ENCODE data around the gene KCNG2.
"Not testable (repeated sequence)": the region's sequence is repeated elsewhere in the genome, so short reads cannot be mapped to it uniquely, and the experiment has no call there.

KCNG2 gene, protein sequence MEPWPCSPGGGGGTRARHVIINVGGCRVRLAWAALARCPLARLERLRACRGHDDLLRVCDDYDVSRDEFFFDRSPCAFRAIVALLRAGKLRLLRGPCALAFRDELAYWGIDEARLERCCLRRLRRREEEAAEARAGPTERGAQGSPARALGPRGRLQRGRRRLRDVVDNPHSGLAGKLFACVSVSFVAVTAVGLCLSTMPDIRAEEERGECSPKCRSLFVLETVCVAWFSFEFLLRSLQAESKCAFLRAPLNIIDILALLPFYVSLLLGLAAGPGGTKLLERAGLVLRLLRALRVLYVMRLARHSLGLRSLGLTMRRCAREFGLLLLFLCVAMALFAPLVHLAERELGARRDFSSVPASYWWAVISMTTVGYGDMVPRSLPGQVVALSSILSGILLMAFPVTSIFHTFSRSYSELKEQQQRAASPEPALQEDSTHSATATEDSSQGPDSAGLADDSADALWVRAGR

DNA sequence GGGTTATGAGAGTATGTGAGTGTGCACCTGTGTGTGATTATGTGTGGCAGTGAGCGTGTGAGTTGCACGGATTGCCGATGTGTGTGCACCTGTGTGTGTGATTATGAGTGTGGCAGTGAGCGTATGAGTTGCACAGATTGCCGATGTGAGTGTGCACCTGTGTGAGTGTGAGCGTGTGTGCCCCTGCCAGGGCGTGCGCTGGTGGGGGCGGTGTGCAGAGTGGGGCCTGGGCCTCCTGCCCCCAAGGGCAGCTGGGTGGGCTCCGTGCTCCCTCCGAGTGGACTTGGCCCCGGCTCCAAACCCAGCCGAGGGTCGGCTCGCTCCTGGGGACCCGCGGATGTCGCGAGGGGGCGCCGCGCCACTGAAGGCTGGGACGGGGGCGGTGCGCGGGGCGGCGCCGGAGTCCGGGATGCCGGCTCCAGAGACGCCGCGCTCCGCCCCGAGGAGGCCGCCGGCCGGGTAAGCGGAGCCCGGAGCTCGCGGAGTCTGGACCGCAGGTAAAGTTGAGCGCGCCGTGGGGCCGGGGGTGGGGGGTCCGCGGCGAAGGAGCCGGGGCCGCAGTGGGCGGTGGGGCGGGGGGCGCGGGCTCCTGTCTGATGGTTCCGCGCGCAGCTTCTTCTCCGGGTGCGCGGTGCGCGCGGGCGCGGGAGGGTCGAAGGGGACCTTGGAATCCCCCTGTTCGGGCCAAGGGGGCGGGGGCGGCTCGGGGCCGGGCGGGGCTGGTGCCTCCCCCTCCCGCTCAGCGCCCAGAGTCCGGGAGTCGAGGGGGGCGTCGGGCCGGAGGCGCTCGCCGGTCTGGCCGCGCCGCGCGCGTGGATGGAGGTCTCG is at the start of gene KCNG2:
Gene KCNG2, plus strand, starts transcription at position 421 of the 828 bp plus-strand sequence. CDS start 65,730 bp downstream, outside the sequence.
- no peak for DNase-seq (ENCODE audit: low read depth)
- H3K4me3 ChIP-seq (ENCODE audit: low read depth, low read length) = peak within 1 kb of the TSS; percentile 22

DNA sequence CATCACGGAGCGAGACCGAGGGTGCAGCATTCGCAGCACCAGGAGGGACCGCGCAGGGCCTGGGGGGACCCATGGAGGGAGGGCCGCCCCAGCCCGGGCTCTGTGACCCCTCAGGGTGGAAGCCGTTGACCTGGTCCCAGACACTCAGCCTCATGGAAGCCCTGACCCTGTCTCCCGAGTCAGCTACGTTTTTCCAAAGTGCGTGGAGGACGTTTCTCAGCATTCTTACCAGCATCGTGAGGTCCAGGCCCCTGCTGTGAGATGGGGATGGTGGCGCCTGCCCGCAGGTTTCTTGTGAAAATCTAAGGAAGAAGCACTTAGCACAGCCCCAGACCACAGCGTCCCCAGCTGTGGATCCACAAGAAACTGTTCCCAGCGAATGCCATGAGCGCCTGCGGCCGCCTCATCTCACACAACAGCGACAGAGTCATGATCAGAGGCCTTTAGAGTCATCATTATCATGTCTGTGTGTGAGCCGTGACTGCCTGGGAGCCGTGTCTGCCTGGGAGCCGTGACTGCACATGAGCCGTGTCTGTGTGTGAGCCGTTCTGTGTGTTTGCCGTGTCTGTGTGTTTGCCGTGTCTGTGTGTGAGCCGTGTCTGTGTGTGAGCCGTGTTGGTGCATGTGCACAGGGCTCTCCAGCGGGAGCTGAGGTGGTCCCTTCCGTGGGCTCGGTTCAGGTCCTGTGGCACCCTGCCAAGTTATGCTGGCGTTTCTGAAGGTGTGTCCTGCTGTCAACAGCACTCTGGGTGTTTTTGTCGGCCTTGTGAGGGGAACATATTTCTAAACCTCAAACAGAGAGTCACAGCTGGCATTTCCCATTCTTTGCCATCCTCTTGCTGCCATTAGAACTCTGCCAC is 49.2 kb upstream of the KCNG2 start:
- DNase-seq (ENCODE audit: low read depth) = no peak
- H3K4me3 ChIP-seq (ENCODE audit: low read depth, low read length) = no peak overlapping the region

DNA sequence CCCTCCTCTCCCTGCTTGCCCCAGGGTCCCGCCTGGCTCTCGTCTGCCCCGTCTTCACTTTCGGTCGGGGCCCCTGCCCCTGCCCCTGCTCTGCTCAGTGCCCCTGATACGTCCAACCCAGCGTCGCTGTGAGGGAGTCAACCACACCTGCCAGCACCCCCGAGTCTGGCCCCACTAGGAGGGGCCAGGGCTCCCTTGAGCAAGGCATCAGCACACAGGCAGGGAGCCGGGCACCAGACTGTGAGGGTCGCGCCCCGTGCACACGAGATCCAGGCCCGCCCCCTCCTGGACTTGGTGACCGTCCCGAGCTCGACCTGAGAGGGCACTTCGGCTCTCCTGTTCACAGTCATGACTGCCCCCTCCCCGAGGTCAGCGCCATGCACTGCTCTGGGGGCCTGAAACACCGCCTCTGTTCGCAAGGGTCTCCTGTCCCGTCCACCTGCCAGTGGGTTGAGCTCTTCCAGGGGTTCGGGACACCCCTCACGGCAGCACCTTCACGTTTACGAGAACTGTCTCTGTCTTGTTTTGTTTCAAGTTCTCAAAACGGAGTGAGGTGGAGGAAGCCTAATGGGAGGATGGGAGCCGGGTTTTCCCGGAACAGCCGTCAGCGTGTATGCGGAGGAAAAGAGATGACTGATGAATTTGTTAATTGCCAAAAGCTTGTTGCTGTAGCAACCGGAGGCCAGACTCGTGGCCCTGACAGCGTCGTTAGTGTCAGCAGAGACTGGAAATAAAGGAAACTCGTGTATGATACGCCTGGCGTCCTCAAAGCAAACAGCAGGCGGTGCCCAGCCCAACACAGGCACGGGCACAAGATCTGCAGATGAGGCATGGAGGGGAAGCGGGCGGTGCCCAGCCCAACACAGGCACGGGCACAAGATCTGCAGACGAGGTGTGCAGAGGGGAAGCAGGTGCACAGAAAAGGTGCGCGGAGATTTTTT is 48.2 kb upstream of the KCNG2 start:
- H3K4me3 ChIP-seq (ENCODE audit: low read depth, low read length) = no peak overlapping the region
- no peak for DNase-seq (ENCODE audit: low read depth)

DNA sequence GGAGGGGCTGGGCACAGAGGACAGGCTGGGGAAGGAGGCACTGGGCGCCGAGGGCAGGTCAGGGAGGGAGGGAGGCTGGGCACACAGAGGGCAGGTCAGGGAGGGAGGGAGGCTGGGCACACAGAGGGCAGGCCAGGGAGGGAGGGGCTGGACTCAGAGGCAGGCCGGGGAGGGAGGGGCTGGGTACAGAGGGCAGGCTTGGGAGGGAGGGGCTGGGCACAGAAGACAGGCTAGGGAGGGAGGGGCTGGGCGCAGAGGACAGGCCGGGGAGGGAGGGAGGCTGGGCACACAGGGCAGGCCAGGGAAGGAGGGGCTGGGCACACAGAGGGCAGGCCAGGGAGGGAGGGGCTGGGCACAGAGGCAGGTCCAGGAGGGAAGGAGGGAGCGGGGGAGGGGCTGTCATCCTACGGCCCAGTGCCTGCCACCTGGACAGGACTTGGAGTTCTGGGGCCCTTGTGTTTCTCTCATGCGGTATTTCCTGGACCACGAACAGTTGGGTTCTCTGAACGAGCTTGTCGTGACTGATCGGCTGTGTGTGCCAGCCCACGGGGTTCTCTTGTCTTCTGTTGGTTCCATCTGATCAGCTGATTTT is 46.7 kb upstream of the KCNG2 start:
- H3K4me3 ChIP-seq (ENCODE audit: low read depth, low read length) = no peak overlapping the region
- DNase-seq (ENCODE audit: low read depth) = no peak

DNA sequence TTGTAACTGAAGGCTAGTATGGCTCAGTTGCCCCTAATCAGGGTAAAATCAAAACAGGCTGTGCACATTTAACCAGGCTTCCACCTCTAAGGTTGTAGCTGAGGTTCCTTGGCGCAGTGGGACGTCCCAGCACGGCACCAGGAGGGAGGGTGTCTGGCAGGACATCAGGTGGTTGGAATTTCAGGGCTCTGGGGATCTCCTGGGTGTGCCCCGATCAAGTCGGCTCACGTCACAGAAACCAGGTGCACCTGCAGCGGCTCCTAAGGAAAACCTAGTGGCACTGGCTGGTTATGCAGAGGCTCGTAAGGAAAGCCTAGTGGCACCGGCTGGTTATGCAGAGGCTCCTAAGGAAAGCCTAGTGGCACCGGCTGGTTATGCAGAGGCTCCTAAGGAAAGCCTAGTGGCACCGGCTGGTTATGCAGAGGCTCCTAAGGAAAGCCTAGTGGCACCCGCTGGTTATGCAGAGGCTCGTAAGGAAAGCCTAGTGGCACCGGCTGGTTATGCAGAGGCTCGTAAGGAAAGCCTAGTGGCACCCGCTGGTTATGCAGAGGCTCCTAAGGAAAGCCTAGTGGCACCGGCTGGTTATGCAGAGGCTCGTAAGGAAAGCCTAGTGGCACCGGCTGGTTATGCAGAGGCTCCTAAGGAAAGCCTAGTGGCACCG is 45.7 kb upstream of the KCNG2 start:
- not testable (repeated sequence) for H3K4me3 ChIP-seq (ENCODE audit: low read depth, low read length); DNase-seq (ENCODE audit: low read depth)

DNA sequence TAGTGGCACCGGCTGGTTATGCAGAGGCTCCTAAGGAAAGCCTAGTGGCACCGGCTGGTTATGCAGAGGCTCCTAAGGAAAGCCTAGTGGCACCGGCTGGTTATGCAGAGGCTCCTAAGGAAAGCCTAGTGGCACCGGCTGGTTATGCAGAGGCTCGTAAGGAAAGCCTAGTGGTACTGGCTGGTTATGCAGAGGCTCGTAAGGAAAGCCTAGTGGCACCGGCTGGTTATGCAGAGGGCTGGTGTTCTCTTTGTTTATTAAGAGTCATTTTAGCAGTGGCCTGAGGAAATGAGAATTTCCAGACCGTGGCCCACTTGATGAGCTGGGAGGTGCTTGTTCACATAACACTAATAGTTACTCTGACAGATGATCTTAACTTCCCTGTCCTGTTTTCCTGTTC is 44.8 kb upstream of the KCNG2 start:
- DNase-seq (ENCODE audit: low read depth); H3K4me3 ChIP-seq (ENCODE audit: low read depth, low read length): not testable (repeated sequence)

DNA sequence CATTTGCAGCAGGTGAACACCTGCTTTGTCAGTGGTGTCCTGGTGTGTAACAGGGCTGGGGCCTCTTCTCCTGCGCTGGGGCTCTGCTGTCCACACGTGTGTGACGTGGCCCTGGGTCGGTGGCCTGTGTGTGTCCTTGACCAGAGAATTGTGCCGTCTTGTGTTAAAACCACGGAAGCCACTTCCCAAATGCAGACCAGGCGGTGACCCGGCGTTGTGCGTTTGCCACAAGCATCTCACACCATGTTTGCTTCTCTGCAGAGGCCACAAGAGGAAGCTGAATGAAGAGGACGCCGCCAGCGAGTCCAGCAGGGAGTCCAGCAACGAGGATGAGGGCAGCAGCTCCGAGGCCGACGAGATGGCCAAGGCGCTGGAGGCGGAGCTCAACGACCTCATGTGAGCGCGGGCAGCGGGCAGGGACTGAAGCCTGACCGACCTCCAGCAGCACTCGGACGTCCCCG is 44.3 kb upstream of the KCNG2 start:
- DNase-seq (ENCODE audit: low read depth) = no peak
- no peak overlapping the region for H3K4me3 ChIP-seq (ENCODE audit: low read depth, low read length)

DNA sequence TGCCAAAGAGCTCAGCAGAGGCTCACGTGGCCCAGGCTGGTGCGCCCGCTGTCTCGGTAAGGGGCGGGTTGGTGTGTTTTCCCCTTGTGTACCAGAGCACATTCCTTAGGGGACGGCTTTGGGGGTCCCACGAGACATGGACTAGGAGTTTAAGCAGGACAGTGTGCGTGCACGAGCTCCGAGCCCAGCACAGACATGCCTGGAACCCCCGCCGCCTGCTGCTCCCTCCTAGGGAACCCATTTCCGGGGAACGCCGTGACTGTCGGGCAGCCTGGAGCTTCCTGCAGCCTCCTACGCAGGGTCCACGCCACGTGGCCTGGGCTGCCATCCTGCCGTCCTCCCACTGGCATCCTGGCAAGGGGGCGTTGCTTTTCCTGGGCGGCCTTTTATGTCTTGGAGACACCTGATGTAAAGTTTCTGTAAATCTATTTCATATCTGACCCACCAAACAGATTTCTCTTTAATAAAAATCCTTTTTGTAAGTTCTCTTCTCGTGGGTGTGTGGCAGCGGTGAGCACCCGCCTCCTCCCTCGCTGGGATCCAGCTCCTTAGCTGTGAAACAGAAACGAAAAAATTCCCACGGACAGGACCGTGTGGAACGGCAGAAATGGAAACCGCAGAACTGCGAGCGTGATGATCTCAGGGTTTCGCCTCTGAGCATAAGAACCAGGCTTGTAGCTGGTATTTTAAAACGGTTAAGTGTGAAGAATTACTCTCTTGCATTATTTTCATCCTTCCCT is 43.5 kb upstream of the KCNG2 start:
- DNase-seq (ENCODE audit: low read depth) = no peak
- no peak overlapping the region for H3K4me3 ChIP-seq (ENCODE audit: low read depth, low read length)

DNA sequence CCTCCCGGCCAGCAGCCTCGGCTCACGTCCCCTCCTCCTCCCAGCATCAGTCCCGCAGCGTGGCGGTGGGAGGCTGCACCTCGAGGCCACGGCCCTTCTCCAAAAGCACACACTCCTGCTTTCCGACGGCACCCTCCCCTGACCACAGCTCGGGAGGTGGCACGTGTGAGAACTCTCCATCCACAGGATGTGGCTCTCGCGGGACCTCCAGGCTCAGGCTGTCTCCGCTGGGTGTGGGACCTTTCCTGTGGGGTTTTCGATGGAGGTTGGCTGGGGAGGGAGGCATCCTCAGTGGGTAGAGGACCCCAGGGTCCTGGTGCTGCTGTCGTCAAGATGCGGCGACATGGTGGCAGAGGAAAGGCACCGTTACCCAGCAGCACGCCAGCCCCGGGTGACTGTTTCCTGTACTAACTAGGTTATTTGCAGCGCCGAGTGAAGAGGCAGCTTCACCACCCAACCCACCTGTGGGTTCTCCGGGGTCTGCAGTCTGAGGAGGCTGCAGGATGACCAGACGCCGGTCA is 42.8 kb upstream of the KCNG2 start:
- no peak overlapping the region for H3K4me3 ChIP-seq (ENCODE audit: low read depth, low read length)
- DNase-seq (ENCODE audit: low read depth) = no peak

DNA sequence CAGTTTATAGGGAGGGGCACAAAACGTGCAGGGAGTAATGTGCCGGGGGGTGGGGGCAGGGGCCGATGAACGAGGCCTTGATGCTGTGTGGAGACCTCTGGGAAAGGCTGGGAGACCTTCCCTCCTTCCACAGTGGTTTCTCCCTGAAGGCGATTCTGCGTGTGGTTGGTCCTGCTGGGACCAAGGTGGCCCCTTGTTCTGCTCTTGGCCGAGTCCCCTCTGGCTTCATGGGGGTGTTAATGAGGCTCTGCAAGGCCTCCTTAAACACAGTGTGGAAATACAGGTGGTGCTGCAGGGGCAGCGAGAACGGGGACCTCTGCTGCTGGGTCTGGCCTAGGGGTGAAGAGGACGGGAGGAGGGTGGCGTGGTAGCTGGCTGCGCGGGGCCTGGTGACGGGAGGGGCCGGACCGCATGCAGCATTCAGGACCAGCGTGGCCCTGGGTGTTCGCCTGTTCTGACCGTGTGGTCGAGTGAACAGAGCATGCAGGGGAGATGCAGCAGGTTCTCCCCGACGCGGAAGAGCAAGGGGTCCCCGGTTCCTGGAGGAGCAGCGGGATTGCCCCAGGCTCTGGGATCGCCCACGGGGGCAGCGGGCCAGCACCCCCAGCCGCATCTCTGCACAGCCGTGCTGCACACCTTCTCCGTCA is 42.1 kb upstream of the KCNG2 start:
- no peak for DNase-seq (ENCODE audit: low read depth)
- H3K4me3 ChIP-seq (ENCODE audit: low read depth, low read length) = no peak overlapping the region

DNA sequence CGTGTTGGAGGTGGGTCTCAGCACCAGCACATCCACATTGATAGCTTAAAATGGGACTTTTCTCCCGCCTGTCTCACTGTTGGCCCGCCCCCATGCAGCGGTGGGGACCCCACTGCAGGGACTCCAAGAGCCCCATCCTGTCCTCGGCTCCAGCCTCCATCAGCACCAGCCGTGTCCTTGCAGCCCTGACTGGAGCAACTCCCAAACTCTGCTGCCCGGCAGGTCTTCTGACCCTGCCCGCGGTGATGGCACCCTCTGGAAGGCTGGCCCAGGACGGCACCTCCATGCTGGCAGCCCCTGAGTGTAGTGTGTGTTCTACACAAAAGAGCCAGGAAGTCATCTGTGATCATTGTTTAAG is 41.6 kb upstream of the KCNG2 start:
- H3K4me3 ChIP-seq (ENCODE audit: low read depth, low read length) = no peak overlapping the region
- DNase-seq (ENCODE audit: low read depth) = no peak

DNA sequence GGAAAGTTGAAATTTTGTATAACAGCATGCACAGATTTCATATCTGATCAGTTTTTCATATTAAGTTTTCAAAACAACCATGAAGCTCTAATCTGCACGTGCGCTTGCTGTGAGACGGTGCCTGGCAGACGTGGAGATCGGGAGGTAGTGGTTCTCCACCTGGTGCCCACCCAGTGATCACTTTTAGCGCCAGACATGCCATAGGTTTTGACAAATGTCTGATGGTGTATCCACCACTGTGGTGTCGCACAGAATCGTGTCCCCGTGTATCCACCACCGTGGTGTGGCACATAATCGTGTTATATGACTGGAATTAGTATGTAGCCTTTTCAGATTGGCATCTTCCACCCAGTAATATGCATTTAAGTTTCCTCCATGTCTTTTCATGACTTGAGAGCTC is 40.9 kb upstream of the KCNG2 start:
- H3K4me3 ChIP-seq (ENCODE audit: low read depth, low read length) = no peak overlapping the region
- no peak for DNase-seq (ENCODE audit: low read depth)

DNA sequence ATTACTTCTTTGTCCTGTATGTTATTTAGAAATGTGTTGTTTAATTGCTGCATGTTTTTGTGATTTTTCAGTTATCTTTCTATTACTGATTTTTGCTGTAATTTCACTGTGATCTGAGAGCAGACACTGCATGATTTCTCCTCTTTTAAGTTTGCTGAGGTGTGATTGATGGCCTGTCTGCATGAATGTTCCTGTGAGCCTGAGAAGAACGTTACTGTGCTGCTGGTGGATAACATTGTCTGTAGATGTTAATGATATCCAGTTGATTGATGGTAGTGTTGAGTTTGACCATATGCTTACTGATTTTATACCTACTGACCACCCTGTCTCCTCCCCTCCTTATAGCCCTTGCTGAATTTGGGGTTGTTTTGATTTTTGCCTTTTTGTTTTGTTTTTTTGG is 37.4 kb upstream of the KCNG2 start:
- no peak overlapping the region for H3K4me3 ChIP-seq (ENCODE audit: low read depth, low read length)
- no peak for DNase-seq (ENCODE audit: low read depth)

DNA sequence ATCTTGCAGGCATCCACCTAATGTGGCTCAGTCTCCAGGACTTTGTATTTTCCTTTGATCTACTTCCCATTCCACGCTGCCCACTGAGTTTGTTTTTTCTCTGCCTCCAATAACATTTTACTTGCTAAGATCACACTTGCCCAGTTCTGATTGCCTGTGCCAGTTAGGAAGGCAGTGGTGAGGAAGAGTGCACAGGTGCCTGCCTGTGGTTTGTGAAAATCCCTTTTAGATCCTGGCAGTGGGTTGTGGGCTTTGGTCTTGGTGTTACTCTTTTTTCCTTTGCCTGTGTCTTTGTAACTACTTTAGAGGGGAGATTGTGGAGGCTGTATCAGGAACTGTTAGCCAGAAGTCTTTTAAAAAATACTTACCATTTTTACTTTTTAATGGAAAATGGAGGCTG is 36.9 kb upstream of the KCNG2 start:
- no peak overlapping the region for H3K4me3 ChIP-seq (ENCODE audit: low read depth, low read length)
- DNase-seq (ENCODE audit: low read depth) = no peak

DNA sequence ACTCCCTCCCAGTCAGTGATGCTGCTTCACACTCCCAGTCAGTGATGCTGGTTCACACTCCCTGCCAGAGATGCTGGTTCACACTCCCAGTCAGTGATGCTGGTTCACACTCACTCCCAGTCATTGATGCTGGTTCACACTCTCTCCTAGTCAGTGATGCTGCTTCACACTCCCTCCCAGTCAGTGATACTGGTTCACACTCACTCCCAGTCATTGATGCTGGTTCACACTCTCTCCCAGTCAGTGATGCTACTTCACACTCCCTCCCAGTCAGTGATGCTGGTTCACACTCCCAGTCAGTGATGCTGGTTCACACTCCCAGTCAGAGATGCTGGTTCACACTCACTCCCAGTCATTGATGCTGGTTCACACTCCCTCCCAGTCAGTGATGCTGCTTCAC is 34.3 kb upstream of the KCNG2 start:
- DNase-seq (ENCODE audit: low read depth) = no peak
- H3K4me3 ChIP-seq (ENCODE audit: low read depth, low read length) = no peak overlapping the region

DNA sequence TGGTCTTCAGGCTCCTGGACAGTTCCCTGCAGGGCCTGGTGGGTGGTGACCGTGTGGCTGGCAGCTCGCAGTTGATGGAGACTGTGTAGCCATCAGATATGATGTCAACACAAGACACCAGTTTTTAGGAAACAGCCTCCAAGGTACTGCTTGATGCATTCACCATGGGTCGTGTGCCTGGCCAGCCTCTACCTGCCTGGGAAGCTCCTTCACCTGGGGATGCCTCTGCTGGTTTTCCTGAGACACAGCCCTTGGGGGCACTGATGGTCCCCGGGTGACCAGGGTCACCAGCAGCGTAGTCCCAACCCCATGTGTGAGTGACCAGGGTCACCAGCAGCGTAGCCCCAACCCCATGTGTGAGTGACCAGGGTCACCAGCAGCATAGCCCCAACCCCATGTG is 33.6 kb upstream of the KCNG2 start:
- no peak for DNase-seq (ENCODE audit: low read depth)

More for the DNA sequence above, 33.6 kb upstream of the KCNG2 start:
- H3K4me3 ChIP-seq (ENCODE audit: low read depth, low read length) = no peak overlapping the region
